ENCODE results near the gene CANT1.
A peak's percentile ranks its signal among the peaks of the same experiment; 100 is the strongest.

DNA sequence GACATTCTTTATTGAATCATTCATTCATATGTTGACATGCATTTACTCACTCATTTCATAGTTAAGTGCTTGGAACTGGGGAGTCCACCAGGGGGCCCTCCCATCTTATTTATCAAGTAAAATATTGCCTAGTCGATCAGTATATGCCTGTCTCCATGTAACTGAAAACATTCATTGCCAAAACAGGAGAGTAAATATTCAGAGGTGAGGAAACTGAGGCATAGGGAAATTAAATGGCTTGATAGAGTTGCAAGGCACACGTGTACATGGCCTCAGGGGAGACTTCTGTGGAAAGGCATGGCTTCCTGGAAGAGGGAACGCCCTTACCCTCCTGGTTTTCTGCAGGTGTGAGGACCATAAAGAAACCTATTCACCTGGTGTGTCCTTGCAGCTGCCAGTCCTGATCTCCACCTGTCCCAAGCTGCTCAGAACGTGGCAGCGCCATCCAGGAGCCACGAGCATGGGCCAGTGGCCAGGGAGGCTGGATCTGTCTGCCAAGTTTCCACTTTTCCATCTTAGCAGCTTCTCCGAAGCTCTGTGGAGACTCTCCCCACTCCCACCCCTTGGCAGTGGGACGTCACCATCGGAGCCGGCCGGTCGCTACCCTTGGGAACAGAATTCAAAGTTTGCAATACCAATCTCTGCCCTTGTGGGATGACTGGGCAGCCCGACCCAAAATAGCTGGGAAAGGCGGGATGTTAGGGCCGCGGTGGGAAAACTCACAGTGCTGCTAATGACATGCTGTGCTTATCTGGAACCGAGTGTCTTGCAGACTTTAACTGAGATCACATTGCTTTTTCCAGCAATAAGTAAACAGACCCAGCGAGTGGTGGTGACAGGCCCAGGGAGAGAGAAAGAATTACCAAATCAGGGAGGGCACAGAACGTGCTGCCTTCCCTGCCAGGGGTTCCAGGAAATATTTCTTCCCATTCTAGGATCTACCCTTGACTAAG, 10.3 kb upstream of the CANT1 start:
- TF ChIP-seq, protein P1, sequence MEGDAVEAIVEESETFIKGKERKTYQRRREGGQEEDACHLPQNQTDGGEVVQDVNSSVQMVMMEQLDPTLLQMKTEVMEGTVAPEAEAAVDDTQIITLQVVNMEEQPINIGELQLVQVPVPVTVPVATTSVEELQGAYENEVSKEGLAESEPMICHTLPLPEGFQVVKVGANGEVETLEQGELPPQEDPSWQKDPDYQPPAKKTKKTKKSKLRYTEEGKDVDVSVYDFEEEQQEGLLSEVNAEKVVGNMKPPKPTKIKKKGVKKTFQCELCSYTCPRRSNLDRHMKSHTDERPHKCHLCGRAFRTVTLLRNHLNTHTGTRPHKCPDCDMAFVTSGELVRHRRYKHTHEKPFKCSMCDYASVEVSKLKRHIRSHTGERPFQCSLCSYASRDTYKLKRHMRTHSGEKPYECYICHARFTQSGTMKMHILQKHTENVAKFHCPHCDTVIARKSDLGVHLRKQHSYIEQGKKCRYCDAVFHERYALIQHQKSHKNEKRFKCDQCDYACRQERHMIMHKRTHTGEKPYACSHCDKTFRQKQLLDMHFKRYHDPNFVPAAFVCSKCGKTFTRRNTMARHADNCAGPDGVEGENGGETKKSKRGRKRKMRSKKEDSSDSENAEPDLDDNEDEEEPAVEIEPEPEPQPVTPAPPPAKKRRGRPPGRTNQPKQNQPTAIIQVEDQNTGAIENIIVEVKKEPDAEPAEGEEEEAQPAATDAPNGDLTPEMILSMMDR (IDR thresholded peaks at IDR 0.05; ENCODE audit: low read depth, low read length): peak; percentile 52
- TF ChIP-seq EZH2phosphoT487 (IDR thresholded peaks at IDR 0.05; ENCODE audit: low read depth): no peak

Measured in OCI-LY3 (cell line).